GM18526 (cell line): ENCODE results near the gene CYFIP2.

Experiments
- POLR2A ChIP-seq: IDR thresholded peaks from 3 replicates; pipeline ENCODE4 v1.6.1; 2011; ENCODE audit not compliant: insufficient read length; ENCODE audit errors: extremely low read depth

Gene CYFIP2

GRCh38 chr5:157326440-157327005 is 60.6 kb downstream of the CYFIP2 start:
- TF ChIP-seq POLR2A: no peak

- TF ChIP-seq POLR2A: no peak
These were observed 61.8 kb downstream of the CYFIP2 start for GRCh38 chr5:157327771-157328170.

GRCh38 chr5:157328277-157328912 is 62.5 kb downstream of the CYFIP2 start:
- no peak for TF ChIP-seq POLR2A

GRCh38 chr5:157331807-157332206 is 65.9 kb downstream of the CYFIP2 start:
- no peak for TF ChIP-seq POLR2A

- TF ChIP-seq POLR2A: no peak
These were observed 69.9 kb downstream of the CYFIP2 start for GRCh38 chr5:157335534-157336422.

GRCh38 chr5:157336423-157336744 is 70.5 kb downstream of the CYFIP2 start:
- TF ChIP-seq POLR2A: no peak

GRCh38 chr5:157339409-157339808 is 73.5 kb downstream of the CYFIP2 start:
- no peak for TF ChIP-seq POLR2A

GRCh38 chr5:157342822-157343402 is 77.0 kb downstream of the CYFIP2 start:
- TF ChIP-seq POLR2A: no peak

- TF ChIP-seq POLR2A: no peak
These were observed 78.2 kb downstream of the CYFIP2 start for GRCh38 chr5:157343842-157344790.

- no peak for TF ChIP-seq POLR2A
These were observed 79.1 kb downstream of the CYFIP2 start for GRCh38 chr5:157345067-157345466.

- TF ChIP-seq POLR2A: no peak
These were observed 79.6 kb downstream of the CYFIP2 start for GRCh38 chr5:157345485-157345884.

- no peak for TF ChIP-seq POLR2A
These were observed 81.6 kb downstream of the CYFIP2 start for GRCh38 chr5:157347301-157348048.

- TF ChIP-seq POLR2A: no peak
These were observed 82.1 kb downstream of the CYFIP2 start for GRCh38 chr5:157348049-157348400.
